ENCODE results near the gene RUNX2.

The RUNX2 gene

DNA sequence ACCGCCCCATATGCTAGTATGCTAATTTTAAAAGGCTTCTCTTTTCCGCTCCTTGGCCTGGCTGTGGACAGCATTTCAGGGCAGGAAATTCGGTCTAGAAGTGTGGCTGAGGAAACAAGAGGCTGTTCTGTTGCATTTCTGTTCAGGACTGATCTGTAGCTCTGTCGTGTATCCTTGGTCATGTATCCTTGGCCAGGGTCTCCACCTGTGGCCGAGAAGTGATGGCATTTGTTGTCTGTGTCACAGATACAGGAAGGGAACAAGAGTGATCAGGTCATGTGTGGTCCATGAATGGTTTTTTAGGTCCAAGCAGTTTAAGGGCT is 350.1 kb downstream of the RUNX2 start:
- TF ChIP-seq, protein P1, sequence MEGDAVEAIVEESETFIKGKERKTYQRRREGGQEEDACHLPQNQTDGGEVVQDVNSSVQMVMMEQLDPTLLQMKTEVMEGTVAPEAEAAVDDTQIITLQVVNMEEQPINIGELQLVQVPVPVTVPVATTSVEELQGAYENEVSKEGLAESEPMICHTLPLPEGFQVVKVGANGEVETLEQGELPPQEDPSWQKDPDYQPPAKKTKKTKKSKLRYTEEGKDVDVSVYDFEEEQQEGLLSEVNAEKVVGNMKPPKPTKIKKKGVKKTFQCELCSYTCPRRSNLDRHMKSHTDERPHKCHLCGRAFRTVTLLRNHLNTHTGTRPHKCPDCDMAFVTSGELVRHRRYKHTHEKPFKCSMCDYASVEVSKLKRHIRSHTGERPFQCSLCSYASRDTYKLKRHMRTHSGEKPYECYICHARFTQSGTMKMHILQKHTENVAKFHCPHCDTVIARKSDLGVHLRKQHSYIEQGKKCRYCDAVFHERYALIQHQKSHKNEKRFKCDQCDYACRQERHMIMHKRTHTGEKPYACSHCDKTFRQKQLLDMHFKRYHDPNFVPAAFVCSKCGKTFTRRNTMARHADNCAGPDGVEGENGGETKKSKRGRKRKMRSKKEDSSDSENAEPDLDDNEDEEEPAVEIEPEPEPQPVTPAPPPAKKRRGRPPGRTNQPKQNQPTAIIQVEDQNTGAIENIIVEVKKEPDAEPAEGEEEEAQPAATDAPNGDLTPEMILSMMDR (IDR thresholded peaks at IDR 0.05; ENCODE audit: low read depth, low read length) = no peak
- TF ChIP-seq, protein P2, sequence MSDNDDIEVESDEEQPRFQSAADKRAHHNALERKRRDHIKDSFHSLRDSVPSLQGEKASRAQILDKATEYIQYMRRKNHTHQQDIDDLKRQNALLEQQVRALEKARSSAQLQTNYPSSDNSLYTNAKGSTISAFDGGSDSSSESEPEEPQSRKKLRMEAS (IDR thresholded peaks at IDR 0.05; ENCODE audit: low read depth, low read length) = no peak
- TF ChIP-seq MYC (IDR thresholded peaks at IDR 0.05; ENCODE audit: low read depth, low read length) (no peak), POLR2A (IDR thresholded peaks at IDR 0.05; ENCODE audit: extremely low read depth, insufficient read length) (no peak)
- H3K4me3 ChIP-seq (ENCODE audit: low read depth, low read length) = no peak overlapping the region
- DNase-seq (ENCODE audit: low read depth) = no peak

- no peak for TF ChIP-seq MYC (IDR thresholded peaks at IDR 0.05; ENCODE audit: low read depth, low read length)
- TF ChIP-seq POLR2A (IDR thresholded peaks at IDR 0.05; ENCODE audit: extremely low read depth, insufficient read length) = no peak
- TF ChIP-seq, protein P2 (IDR thresholded peaks at IDR 0.05; ENCODE audit: low read depth, low read length) = no peak
- TF ChIP-seq, protein P1 (IDR thresholded peaks at IDR 0.05; ENCODE audit: low read depth, low read length) = no peak
- no peak overlapping the region for H3K4me3 ChIP-seq (ENCODE audit: low read depth, low read length)
- no peak for DNase-seq (ENCODE audit: low read depth)
These were observed 351.0 kb downstream of the RUNX2 start for GRCh38 chr6:45679163-45679562.

DNA sequence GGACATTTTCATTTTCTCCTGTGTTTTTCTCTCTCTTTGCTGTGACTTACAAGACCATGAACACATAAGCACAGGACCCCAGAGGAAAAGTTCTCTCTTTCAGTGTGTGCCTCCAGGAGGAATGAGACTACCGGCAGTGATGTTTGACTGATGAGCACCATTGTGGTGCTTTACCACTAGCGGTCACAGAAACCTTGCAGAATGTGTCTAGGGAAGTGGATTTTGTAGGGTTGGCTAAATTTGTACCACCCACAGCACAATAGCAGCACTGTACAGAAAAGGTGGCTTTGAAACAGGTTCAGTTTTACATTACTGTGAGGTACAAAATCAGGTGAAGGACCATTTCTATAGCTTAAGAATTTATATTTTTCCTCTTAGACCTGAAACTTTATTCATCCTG is 351.5 kb downstream of the RUNX2 start:
- DNase-seq (ENCODE audit: low read depth) = no peak
- no peak overlapping the region for H3K4me3 ChIP-seq (ENCODE audit: low read depth, low read length)
- no peak for TF ChIP-seq POLR2A (IDR thresholded peaks at IDR 0.05; ENCODE audit: extremely low read depth, insufficient read length)
- TF ChIP-seq, protein P1 (IDR thresholded peaks at IDR 0.05; ENCODE audit: low read depth, low read length) = no peak
- no peak for TF ChIP-seq MYC (IDR thresholded peaks at IDR 0.05; ENCODE audit: low read depth, low read length)
- TF ChIP-seq, protein P2 (IDR thresholded peaks at IDR 0.05; ENCODE audit: low read depth, low read length) = no peak

- TF ChIP-seq, protein P1 (IDR thresholded peaks at IDR 0.05; ENCODE audit: low read depth, low read length) = no peak
- TF ChIP-seq POLR2A (IDR thresholded peaks at IDR 0.05; ENCODE audit: extremely low read depth, insufficient read length) (no peak), MYC (IDR thresholded peaks at IDR 0.05; ENCODE audit: low read depth, low read length) (no peak)
- TF ChIP-seq, protein P2 (IDR thresholded peaks at IDR 0.05; ENCODE audit: low read depth, low read length) = no peak
- no peak overlapping the region for H3K4me3 ChIP-seq (ENCODE audit: low read depth, low read length)
- peak; percentile 88 for DNase-seq (ENCODE audit: low read depth)
These were observed 353.9 kb downstream of the RUNX2 start for GRCh38 chr6:45681860-45682511.

GRCh38 chr6:45684476-45684875 is 356.3 kb downstream of the RUNX2 start:
- no peak for TF ChIP-seq MYC (IDR thresholded peaks at IDR 0.05; ENCODE audit: low read depth, low read length)
- TF ChIP-seq, protein P2 (IDR thresholded peaks at IDR 0.05; ENCODE audit: low read depth, low read length) = no peak
- TF ChIP-seq POLR2A (IDR thresholded peaks at IDR 0.05; ENCODE audit: extremely low read depth, insufficient read length) = no peak
- TF ChIP-seq, protein P1 (IDR thresholded peaks at IDR 0.05; ENCODE audit: low read depth, low read length) = no peak
- H3K4me3 ChIP-seq (ENCODE audit: low read depth, low read length) = no peak overlapping the region
- no peak for DNase-seq (ENCODE audit: low read depth)

Data from NB4 (cell line).